Neutrophil (primary cell): ENCODE measurements around the gene SCN7A.

ENCODE experiments used
- H3K27ac ChIP-seq: fragments of 200-600 bp; sonication (generic); 2 replicates; pipeline ENCODE4 v1.5.1; 2016; ENCODE audit warnings: mild to moderate bottlenecking, moderate library complexity
- H3K27me3 ChIP-seq: fragments of 200-600 bp; sonication (generic); 2 replicates; pipeline ENCODE4 v1.6.0; 2016; ENCODE audit warnings: mild to moderate bottlenecking
- H3K36me3 ChIP-seq: fragments of 200-600 bp; sonication (generic); 2 replicates; pipeline ENCODE4 v1.5.1; 2017
- H3K4me1 ChIP-seq, 2 experiments: fragments of 200-600 bp in 1 of 2; sonication (generic) in 1 of 2; 1 replicate in 1 of 2; 2 replicates in 1 of 2; pipeline versions ENCODE4 v1.5.1 to v1.6.1; 2013 to 2016; ENCODE audit warnings: low read depth in 1 of 2, low read length in 1 of 2, mild to moderate bottlenecking in 1 of 2, moderate library complexity in 1 of 2; ENCODE audit not compliant: control insufficient read depth in 1 of 2, insufficient read depth in 1 of 2
- H3K4me3 ChIP-seq, 2 experiments: fragments of 200-600 bp in 1 of 2; sonication (generic) in 1 of 2; 1 replicate in 1 of 2; 2 replicates in 1 of 2; pipeline ENCODE4 v1.5.1; 2013 to 2016; ENCODE audit warnings: low read depth in 1 of 2, low read length in 1 of 2, mild to moderate bottlenecking in 1 of 2, moderate library complexity in 1 of 2
- H3K9me3 ChIP-seq: fragments of 200-600 bp; sonication (generic); 2 replicates; pipeline ENCODE4 v1.5.1; 2016
- CTCF ChIP-seq: fragments of 200-600 bp; sonication (generic); IDR thresholded peaks from 2 replicates; pipeline ENCODE4 v1.5.1; 2016; ENCODE audit warnings: antibody characterized with exemption

SCN7A gene

GRCh38 chr2:166357068-166357949 is 136.7 kb downstream of the SCN7A start:
- H3K27ac ChIP-seq, result no peak overlapping the region
- no peak overlapping the region for H3K4me3 ChIP-seq
- no peaks in the 10 kb centered on the region for H3K27me3 ChIP-seq
- no peak for TF ChIP-seq CTCF
- H3K4me1 ChIP-seq, result no peaks in the 10 kb centered on the region
- no peaks in the 10 kb centered on the region for H3K9me3 ChIP-seq
- H3K36me3 ChIP-seq, result no peaks in the 10 kb centered on the region
